GM19324 (cell line): ENCODE data around the gene ALS2.
"Not testable (repeated sequence)": the region's sequence is repeated elsewhere in the genome, so short reads cannot be mapped to it uniquely, and the experiment has no call there.

ENCODE experiments used
- ATAC-seq: cut with Tn5 transposase; IDR thresholded peaks from one replicate; pipeline ENCODE4 v1.9.1; 2021; ENCODE audit warnings: mild to moderate bottlenecking, moderate library complexity; ENCODE audit not compliant: unreplicated experiment, low FRiP score

ALS2 gene

DNA sequence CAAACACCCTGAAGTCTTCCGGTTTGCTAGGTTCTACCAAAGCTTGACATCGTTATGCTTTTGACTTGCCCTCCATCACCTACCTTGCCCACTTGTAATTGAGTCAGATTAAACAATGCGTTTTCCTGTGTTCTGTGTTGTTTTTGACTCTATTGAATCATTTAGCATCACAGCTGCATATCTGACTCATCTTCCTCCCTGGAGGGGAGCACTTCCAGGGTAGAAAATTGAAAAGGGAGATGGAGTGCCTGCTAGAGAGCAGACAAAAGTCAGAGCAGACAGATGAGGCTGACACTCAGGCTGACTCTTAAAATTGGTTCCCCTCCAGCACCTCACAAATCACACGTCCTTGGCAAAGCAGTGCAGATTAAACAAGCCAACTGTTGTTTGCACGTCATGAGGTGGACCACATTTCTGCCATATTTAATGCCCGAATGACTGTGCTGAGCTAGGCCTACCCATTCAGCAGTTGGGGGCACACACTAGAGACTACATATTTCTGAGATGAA is 84.5 kb downstream of the ALS2 start:
- no peak for ATAC-seq

DNA sequence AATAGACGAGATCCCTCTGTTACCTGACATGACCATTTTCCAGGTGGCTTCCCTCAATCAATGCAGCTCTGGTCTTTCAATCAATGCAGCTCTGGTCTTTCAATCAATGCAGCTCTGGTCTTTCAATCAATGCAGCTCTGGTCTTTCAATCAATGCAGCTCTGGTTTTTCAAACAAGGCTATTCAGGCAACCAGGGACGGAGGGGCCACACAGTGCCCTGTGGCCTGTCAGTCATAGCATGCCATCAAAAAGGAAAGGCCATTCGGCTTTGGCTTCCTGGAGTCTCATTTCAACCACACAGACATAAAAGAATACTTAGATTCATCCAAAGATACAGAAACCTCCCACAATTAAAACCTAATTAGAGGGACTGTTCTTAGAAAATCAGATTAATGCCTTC is 95.6 kb downstream of the ALS2 start:
- no peak for ATAC-seq

DNA sequence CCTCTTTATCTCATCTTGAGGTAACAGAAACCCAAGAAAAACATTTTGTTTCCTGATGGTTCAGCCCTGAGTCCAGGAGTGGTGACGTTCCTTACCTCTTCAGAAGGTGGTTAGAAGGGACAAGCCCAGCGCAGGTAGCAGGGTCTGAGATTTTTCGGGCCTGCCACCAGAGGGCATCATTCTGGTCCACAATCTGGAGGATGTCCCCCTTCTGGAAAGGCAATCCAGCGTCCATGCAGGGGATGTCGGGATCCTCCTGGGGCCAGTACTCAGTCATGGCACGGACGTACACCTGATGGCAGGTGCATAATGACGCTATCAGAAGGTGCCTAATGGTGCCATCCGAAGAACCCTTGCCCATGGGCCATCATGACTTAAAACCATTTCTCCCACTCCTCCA is 100.0 kb downstream of the ALS2 start:
- no peak for ATAC-seq

DNA sequence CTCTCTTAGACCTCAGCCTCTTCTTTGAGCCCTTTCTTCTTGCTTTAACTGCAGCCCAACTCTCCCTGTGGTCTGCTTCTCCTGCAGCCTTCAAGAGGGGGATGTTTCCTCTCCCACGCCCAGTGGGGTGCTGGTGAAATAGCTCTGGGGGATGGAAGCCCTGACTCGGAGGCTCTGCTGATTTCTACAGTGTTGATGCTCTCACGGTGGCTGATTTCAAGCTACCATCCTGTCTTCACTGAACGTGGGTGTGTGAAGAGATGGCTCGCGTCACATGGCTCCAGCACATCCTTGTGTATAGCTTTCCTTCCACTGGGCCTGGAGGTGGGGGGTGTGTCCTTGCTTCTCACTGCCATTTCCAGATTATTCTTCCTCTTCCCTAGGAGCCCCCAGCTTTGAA is 102.3 kb downstream of the ALS2 start:
- ATAC-seq, result no peak

DNA sequence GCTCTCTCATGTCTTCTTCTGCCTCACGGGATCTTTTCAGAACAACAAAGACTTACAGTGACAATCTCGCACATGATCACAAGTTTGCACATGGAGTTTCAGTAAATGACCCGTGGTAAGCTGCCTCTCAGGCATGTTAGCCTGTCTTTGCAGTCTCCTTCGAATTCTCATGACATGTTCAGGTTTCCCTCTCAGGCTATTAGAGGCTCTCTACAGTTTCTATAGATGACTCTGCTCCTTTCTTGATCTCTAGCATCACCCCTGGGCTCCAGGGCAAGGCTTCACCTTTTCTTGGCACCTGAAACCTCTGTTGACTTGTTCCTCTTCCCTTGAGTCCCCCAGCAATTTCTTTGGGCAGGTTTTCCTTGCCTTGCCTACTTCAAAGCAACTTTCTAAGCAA is 105.3 kb downstream of the ALS2 start:
- no peak for ATAC-seq

DNA sequence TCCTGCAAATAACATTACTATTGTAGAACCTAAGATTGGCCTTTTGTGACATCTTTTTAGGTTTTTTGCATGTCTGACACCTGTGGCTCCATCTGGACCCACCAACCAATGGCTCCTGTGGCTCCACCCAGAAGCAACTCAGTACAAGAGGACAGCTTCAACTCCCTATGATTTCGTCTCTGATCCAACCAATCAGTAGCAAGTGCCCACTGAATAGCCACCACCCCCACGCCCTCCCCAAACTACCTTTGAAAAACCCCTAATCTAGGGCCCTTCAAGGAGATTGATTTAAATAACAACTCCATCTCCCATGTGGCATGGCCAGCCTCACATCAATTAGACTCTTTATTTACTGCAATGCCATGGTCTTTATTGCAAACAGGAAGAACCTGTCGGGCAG is 105.9 kb downstream of the ALS2 start:
- ATAC-seq, result no peak

DNA sequence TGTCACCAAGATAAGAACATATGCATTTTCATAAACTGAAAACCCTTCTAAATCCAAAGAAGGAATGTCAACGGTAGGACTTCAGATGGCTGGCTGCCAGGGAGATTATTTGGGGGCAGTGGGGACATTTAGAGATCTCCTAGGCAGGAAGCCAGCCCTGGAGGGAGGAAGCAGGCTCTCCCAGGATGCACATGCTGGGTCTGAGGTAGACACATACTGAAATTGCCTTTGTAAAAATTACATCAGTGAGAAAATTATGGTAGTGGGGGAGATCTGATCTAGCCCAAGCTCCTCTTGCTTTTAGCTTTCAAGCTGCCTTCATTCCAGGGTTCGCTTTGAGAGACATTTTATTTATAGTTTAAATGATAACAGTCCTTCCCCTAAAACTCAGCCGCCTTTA is 106.4 kb downstream of the ALS2 start:
- ATAC-seq, result no peak

DNA sequence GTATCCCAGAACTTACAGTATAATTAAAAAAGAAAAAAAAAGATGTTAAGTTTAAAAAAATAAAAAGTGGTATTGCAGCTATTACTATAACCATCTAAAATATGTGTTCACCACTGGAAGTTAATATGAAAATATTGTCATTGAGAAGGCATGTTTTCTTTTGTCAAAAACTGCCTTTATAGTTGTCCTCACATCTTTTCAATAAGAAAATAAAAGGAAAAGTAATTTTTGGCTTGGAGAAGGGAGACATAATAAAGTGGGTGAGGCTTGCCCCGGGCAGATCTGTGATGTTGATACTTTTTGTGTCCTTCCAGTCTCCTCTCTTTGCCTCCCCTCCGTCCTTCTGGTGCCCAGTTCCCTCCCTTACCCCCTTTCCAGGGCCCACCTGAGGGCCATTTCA is 107.2 kb downstream of the ALS2 start:
- ATAC-seq, result no peak

DNA sequence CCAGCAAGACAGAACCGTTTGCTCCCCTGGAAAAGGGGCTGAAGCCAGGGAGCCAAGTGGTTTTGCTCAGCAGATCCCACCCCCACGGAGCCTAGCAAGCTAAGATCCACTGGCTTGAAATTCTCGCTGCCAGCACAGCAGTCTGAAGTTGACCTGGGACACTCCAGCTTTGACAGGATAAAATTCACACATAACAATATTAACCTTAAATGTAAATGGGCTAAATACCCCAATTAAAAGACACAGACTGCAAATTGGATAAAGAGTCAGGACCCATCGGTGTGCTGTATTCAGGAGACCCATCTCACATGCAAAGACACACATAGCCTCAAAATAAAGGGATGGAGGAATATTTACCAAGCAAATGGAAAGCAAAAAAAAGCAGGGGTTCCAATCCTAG is 109.5 kb downstream of the ALS2 start:
- ATAC-seq, result not testable (repeated sequence)

DNA sequence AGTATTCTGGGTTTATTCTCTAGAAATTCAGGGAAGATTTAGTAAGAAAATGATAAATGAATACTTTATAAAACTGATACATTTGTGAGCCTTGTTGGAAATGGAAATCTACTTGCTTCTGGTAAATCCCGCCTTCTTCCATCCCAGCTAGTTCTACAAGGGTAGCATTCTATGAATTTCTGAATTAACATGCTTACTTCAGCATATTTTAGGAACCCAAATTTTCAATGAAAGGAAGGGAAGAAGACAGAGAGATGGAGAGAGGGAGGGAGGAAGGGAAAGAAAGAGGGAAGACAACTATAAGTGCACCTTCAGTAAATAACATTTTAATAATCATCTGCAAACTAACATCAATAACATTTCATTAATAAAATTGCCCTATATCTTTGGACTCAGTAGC is 110.9 kb downstream of the ALS2 start:
- no peak for ATAC-seq

DNA sequence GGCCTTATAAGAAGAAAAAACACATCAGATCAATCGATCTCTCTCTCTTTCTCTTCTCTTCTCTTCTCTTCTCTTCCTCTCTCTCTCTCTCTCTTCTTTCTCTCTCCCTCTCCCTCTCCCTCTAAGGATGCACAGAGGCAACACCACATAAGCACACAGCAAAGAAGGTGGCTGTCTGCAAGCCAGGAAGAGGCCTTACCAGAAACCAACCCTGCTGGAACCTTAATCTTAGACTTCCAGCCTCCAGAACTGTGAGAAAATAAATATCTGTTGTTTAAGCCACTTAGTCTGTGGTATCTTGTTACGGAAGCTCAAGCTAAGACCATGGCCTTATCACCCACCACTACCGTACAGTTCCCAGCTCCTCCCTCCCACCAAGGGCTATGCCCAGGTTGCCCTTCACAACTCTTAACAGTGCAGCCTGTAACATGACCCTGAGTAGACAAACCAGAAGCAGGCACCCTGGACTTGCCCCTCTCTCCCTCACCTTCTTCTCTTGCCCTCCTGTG is 112.3 kb downstream of the ALS2 start:
- no peak for ATAC-seq

DNA sequence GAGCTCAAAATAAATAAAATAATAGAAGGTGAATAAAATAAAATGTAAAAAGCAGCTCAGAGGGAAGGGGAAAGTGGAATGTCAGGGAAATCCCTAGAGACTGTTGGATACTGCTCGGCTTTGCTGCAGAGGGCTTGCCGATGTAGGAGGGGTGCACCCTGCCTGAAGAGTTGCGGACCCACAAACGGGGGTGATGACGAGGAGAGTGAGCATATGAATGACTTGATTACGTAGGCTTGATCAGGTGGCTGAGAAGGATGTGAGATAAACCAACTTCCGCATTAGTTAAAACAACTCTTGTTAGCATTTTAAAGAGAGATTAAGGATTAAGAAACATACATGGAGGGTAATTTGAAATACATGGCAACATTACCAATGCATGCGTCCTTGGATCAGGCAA is 116.4 kb downstream of the ALS2 start:
- no peak for ATAC-seq

DNA sequence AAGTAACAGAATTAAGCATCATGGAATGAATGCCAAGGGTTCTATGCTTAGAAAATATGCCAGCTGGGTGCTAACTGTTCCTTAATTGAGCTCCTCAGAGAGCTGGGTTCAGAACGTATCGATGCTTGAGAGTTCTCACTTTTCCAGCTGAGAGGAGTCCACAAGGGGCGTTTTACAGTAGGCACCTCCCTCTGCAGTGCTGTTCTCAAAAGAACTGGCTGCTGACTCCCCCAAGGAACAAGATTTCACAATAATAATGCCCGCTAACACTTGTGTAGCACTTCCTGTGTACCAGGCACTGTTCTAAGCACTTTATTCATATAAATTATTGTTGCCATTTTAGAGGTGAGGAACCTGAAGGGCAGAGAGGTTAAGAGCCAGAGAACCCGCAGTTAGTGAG is 119.4 kb downstream of the ALS2 start:
- no peak for ATAC-seq

DNA sequence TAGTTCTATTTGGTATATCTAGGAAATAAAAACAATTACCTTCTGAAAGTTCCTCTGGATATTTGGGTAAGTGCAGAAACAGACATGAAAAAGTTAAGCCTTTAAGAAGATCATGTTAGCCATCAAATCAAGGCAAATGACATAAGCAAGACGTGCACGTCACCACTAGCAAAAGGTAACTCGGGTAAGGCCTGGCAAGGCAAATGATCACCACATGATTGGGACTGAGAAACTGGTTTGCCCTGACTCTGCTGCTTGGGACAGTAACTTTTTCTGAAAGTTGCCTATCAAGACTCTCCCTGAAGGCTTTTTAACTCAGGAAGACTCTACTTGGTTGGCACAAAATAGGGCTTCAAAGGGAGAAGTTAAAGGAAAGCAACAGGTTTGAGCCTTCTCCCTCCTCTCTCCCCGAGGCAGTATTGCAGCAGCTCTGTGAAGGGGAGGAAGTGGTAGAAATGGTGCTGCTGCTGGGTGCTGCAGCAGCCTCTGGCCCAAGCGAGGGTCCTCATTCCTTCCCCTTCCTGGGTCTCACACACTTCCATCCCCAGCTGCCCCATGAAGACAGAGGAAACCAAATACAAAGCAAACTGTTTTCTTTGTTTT is 120.3 kb downstream of the ALS2 start:
- no peak for ATAC-seq

DNA sequence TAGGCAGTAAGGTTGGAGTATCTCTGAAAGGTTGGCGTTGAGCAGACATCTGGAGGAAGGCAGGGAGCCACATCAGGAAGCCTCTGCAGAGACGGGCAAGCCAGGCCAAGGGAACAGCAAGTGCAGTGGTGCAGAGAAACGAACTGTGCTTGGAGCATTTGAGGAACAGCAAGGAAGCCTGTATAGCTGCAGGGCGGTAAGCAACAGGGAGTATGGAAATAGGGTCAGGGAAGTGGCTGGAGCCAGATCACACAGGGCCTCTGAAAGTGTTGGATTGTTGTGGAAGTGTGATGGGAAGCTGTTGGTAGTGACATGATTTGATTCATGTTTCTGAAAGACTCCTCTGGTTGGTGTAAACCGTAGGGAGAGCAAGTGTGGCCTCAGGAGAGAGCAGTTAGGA is 124.0 kb downstream of the ALS2 start:
- ATAC-seq, result no peak

DNA sequence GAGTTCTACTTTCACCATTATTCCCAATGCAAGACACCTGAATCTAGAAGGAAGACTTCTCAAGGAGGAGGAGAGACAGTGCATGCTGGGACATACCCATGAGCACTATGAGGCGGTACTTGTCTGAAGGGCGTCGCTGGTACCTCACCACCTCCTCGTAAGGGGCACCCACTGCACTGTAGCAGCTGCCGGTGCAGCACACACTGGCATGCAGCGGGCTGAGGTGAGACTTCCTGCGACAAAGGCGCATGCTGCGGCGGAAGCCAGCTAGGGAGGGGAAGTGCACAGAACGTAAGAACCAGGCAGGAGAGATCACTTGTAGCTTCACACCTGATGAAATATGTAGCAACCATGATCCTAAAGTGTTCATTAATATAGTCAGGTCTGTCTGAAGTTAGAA is 124.6 kb downstream of the ALS2 start:
- no peak for ATAC-seq

DNA sequence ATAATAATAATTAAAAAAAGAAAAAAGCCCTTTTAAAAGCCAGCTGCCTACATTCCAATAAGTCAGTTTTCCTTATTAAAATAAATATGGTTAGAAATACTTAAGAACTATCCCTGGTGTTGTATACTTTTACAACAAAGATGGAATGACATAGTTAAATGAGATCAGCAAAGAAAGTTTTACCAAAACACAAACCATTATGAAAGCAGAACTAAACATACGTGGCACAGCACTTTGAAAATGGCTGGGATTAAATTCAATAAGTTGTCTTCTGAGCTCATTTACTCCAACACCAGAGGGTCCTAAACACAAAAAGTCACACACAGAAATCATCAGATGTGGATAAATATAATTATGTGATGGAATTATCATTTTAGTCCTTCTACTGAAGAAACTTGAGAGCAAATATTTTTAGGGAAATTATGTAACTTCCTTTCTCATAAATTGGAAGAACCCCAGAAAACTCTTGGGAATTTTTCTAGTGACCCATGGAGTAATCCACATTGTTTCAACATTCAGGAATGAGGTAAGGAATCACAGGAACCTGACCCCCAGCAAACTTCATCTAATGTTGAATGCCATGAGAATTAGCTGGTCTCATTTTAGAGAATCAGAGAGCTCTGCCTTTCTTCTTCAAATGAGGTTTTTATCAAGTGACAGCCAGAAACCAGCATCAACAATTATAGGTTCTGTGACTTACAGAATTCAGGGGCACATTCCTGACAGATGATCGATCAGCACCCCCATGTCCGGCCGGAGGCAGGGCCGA is 125.9 kb downstream of the ALS2 start:
- no peak for ATAC-seq

DNA sequence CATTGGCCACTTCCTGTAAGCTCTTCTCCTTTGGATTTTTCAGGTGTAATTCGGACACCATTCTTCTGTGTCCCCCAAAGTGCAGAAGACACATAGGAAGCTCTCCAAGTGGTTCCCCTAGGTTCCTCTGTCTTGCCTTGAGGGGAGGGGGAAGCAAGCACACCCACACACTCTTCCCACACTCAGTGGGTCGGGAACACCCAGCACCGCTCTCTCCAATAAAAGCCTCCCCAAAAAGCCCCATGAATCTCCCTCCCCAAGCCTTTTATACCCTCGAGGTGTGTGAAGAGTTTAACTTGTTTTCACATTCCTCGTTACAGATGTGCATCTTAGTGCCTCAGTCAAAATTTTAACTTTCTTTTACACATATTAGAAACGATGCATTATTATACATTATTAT is 127.5 kb downstream of the ALS2 start:
- ATAC-seq, result no peak
